GM12878 (cell line): ENCODE data around the gene PIGU. TPM values are rescaled to one million over a fixed set of nuclear protein-coding genes. Genes with fewer than 3 reads are reported as not detected.

ENCODE experiments used
- BACH1 ChIP-seq: fragments of 450-650 bp; IDR thresholded peaks from 2 replicates; pipeline ENCODE4 v1.6.1; 2017; ENCODE audit warnings: mild to moderate bottlenecking, borderline replicate concordance
- CBX5 ChIP-seq: sonication (generic); IDR thresholded peaks from 2 replicates; pipeline ENCODE4 v1.6.1; 2016; ENCODE audit warnings: low read depth, moderate library complexity, mild to moderate bottlenecking, inconsistent platforms
- EP300 ChIP-seq, 2 experiments: fragments of 150-350 bp in 1 of 2; IDR thresholded peaks; 2 replicates each; pipeline ENCODE4 v1.6.1; 2011 to 2012; ENCODE audit warnings: low read depth in 2 of 2, low read length in 2 of 2, borderline replicate concordance in 1 of 2, improper control_type of control experiment in 1 of 2, inconsistent platforms in 1 of 2; ENCODE audit not compliant: control insufficient read depth in 1 of 2
- FOXK2 ChIP-seq: fragments of 450-650 bp; IDR thresholded peaks from 2 replicates; pipeline ENCODE4 v1.6.1; 2017; ENCODE audit warnings: mild to moderate bottlenecking, moderate library complexity
- FOXM1 ChIP-seq: IDR thresholded peaks from 2 replicates; pipeline ENCODE4 v1.6.1; 2012; ENCODE audit warnings: low read depth, mild to moderate bottlenecking, inconsistent platforms, low read length, moderate library complexity
- KLF5 ChIP-seq: fragments of 450-650 bp; IDR thresholded peaks from 2 replicates; pipeline ENCODE4 v1.6.1; 2014; ENCODE audit warnings: mild to moderate bottlenecking; ENCODE audit not compliant: partially characterized antibody
- MYB ChIP-seq: fragments of 150-350 bp; IDR thresholded peaks from 2 replicates; pipeline ENCODE4 v1.6.1; 2014; ENCODE audit warnings: mild to moderate bottlenecking, low read depth, low read length, borderline replicate concordance
- MYC ChIP-seq: IDR thresholded peaks from 2 replicates; pipeline ENCODE4 v1.6.1; 2011; ENCODE audit warnings: mild to moderate bottlenecking, low read length, moderate library complexity, inconsistent platforms; ENCODE audit not compliant: insufficient read depth, insufficient replicate concordance, insufficient read length, severe bottlenecking
- NFYB ChIP-seq: IDR thresholded peaks from 2 replicates; pipeline ENCODE4 v1.6.1; 2011; ENCODE audit warnings: low read depth, mild to moderate bottlenecking, low read length, improper control_type of control experiment, moderate library complexity; ENCODE audit not compliant: insufficient read depth
- POLR2AphosphoS2 ChIP-seq: IDR thresholded peaks from 2 replicates; pipeline ENCODE4 v1.6.1; 2011; ENCODE audit warnings: low read depth, mild to moderate bottlenecking, low read length, improper control_type of control experiment, moderate library complexity
- RBBP5 ChIP-seq: fragments of 200-600 bp; sonication (generic); conservative IDR thresholded peaks from 2 replicates; pipeline ENCODE4 v1.6.1; 2016
- REST ChIP-seq: IDR thresholded peaks from 2 replicates; pipeline ENCODE4 v1.6.1; 2012; ENCODE audit warnings: mild to moderate bottlenecking, low read depth, low read length
- SMAD1 ChIP-seq: fragments of 450-650 bp; IDR thresholded peaks from 2 replicates; pipeline ENCODE4 v1.6.1; 2018; ENCODE audit warnings: mild to moderate bottlenecking, low read depth; ENCODE audit not compliant: partially characterized antibody
- ZNF217 ChIP-seq: fragments of 450-650 bp; IDR thresholded peaks from 2 replicates; pipeline ENCODE4 v1.6.1; 2017; ENCODE audit warnings: antibody characterized with exemption, mild to moderate bottlenecking
- ZSCAN29 ChIP-seq: fragments of 450-650 bp; IDR thresholded peaks from 2 replicates; pipeline ENCODE4 v1.6.1; 2017; ENCODE audit warnings: mild to moderate bottlenecking, moderate library complexity
- polyA plus RNA-seq, 11 experiments: library from polyadenylated mRNA; depleted of rRNA in 4 of 11; unstranded in 6 of 11; stranded (reverse) in 5 of 11; fragments of >200 nt; fragmentation: Nextera tagmentation in 4 of 11; fragmentation: Illumina TruSeq in 1 of 11; extraction: Ambion mirVana in 4 of 11; extraction: Trizol in 1 of 11; gene quantifications; 1 replicate in 1 of 11; 2 replicates in 10 of 11; pipeline versions ENCODE4 v1.2.1 to v1.2.3, GENCODE V29; 2011 to 2016; ENCODE audit warnings: inconsistent platforms in 2 of 11, missing spikeins in 2 of 11, low read depth in 1 of 11
- total RNA-seq, 4 experiments: library from RNA; depleted of rRNA in 3 of 4; stranded (reverse); fragments of >200 nt in 3 of 4; fragmentation: Illumina TruSeq in 1 of 4; extraction: Trizol in 1 of 4; gene quantifications; 2 replicates each; pipeline versions ENCODE4 v1.2.1 to v1.2.3, GENCODE V29; 2013 to 2021
- TF ChIP-seq, protein P1 (sequence below): IDR thresholded peaks from 2 replicates; pipeline ENCODE4 v1.6.1; 2012; ENCODE audit warnings: improper control_type of control experiment, low read depth, low read length; ENCODE audit not compliant: insufficient replicate concordance
- TF ChIP-seq, protein P2 (sequence below): fragments of 450-650 bp; formaldehyde crosslinking; IDR thresholded peaks from 2 replicates; pipeline ENCODE4 v1.5.0; 2022; ENCODE audit warnings: mild to moderate bottlenecking, missing genetic modification characterization

Gene PIGU
- total and polyA plus RNA-seq, 10 of the 15 experiments (the other 5 are each of a cell fraction or from before 2014, with no cell fraction given): 4.1 to 88.2 (median 25.0) TPM

- TF ChIP-seq REST: no peak
- TF ChIP-seq POLR2AphosphoS2: no peak
- TF ChIP-seq KLF5: no peak
- TF ChIP-seq CBX5: no peak
- TF ChIP-seq, protein P1, sequence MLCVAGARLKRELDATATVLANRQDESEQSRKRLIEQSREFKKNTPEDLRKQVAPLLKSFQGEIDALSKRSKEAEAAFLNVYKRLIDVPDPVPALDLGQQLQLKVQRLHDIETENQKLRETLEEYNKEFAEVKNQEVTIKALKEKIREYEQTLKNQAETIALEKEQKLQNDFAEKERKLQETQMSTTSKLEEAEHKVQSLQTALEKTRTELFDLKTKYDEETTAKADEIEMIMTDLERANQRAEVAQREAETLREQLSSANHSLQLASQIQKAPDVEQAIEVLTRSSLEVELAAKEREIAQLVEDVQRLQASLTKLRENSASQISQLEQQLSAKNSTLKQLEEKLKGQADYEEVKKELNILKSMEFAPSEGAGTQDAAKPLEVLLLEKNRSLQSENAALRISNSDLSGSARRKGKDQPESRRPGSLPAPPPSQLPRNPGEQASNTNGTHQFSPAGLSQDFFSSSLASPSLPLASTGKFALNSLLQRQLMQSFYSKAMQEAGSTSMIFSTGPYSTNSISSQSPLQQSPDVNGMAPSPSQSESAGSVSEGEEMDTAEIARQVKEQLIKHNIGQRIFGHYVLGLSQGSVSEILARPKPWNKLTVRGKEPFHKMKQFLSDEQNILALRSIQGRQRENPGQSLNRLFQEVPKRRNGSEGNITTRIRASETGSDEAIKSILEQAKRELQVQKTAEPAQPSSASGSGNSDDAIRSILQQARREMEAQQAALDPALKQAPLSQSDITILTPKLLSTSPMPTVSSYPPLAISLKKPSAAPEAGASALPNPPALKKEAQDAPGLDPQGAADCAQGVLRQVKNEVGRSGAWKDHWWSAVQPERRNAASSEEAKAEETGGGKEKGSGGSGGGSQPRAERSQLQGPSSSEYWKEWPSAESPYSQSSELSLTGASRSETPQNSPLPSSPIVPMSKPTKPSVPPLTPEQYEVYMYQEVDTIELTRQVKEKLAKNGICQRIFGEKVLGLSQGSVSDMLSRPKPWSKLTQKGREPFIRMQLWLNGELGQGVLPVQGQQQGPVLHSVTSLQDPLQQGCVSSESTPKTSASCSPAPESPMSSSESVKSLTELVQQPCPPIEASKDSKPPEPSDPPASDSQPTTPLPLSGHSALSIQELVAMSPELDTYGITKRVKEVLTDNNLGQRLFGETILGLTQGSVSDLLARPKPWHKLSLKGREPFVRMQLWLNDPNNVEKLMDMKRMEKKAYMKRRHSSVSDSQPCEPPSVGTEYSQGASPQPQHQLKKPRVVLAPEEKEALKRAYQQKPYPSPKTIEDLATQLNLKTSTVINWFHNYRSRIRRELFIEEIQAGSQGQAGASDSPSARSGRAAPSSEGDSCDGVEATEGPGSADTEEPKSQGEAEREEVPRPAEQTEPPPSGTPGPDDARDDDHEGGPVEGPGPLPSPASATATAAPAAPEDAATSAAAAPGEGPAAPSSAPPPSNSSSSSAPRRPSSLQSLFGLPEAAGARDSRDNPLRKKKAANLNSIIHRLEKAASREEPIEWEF: no peak
- TF ChIP-seq MYB: no peak
- TF ChIP-seq RBBP5: no peak
- TF ChIP-seq ZSCAN29: no peak
- TF ChIP-seq, protein P2, sequence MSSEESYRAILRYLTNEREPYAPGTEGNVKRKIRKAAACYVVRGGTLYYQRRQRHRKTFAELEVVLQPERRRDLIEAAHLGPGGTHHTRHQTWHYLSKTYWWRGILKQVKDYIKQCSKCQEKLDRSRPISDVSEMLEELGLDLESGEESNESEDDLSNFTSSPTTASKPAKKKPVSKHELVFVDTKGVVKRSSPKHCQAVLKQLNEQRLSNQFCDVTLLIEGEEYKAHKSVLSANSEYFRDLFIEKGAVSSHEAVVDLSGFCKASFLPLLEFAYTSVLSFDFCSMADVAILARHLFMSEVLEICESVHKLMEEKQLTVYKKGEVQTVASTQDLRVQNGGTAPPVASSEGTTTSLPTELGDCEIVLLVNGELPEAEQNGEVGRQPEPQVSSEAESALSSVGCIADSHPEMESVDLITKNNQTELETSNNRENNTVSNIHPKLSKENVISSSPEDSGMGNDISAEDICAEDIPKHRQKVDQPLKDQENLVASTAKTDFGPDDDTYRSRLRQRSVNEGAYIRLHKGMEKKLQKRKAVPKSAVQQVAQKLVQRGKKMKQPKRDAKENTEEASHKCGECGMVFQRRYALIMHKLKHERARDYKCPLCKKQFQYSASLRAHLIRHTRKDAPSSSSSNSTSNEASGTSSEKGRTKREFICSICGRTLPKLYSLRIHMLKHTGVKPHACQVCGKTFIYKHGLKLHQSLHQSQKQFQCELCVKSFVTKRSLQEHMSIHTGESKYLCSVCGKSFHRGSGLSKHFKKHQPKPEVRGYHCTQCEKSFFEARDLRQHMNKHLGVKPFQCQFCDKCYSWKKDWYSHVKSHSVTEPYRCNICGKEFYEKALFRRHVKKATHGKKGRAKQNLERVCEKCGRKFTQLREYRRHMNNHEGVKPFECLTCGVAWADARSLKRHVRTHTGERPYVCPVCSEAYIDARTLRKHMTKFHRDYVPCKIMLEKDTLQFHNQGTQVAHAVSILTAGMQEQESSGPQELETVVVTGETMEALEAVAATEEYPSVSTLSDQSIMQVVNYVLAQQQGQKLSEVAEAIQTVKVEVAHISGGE (CRISPR knock-in tag): no peak
- TF ChIP-seq FOXM1: no peak
- TF ChIP-seq FOXK2: no peak
- TF ChIP-seq NFYB: peak; percentile 57; the same call in 1 of the 2 replicates
- TF ChIP-seq BACH1: peak; percentile 40; the same call in 1 of the 2 replicates
- no peak for TF ChIP-seq MYC
- TF ChIP-seq SMAD1: peak; percentile 28
- TF ChIP-seq EP300 (IDR thresholded peaks at IDR 0.05; ENCODE audit: borderline replicate concordance in 1 of 2, control insufficient read depth in 1 of 2, low read depth in 2 of 2, low read length in 2 of 2): no peak
- no peak for TF ChIP-seq ZNF217
Measured at GRCh38 chr20:34704177-34705007, 27.5 kb upstream of the PIGU start, which contains the start of gene TP53INP2 (continued).
